Measurements from ENCODE around the gene DAG1. TPM values are rescaled to one million over a fixed set of nuclear protein-coding genes. Genes with fewer than 3 reads are reported as not detected.

Gene DAG1
- polyA plus RNA-seq (2011; rRNA removed) (71.4 and 144 TPM in 2 replicates), polyA minus RNA-seq (2011; rRNA and poly(A)+ RNA removed) (61.3 and 87.1 TPM in 2 replicates)

GRCh38 chr3:49469936-49470713 lies at the start of gene DAG1:
TSS of gene DAG1 (plus strand) at chr3:49470267. CDS start at chr3:49510535, 40,268 bp downstream.
- Histone ChIP-seq H3K4me3 (ENCODE audit: low read depth, low read length) (peak within 1 kb of the TSS; percentile 65), H3K36me3 (ENCODE audit: control insufficient read depth, insufficient read depth, low read length) (no peaks in the 10 kb centered on the region), H3K27me3 (ENCODE audit: control insufficient read depth, insufficient read depth, low read length) (no peaks in the 10 kb centered on the region)
- POLR2A ChIA-PET: interaction anchor here (0.5 to 1.1 kb wide), 6 partner anchors 8 to 130 kb away, joined by 3 to 5 read pairs (median 4); partner anchors contain the start of gene RHOA
- CTCF ChIA-PET: interaction anchor here (0.6 to 3.4 kb wide), 9 partner anchors 9 to 730 kb away, joined by 3 to 14 read pairs (median 4); no protein-coding TSS in a partner anchor
- peak; percentile 84 for DNase-seq (ENCODE audit: low read depth)
- no peak for TF ChIP-seq CTCF (IDR thresholded peaks at IDR 0.05; ENCODE audit: insufficient read depth, low read depth, low read length)

- ChIA-PET POLR2A (no interaction called here), CTCF (interaction anchor here (1.1 kb wide), 1 partner anchor 82 kb away, joined by 5 read pairs; the partner anchor contains the start of gene USP4)
- no peaks in the 10 kb centered on the region for H3K27me3 ChIP-seq (ENCODE audit: control insufficient read depth, insufficient read depth, low read length)
- peaks cover 8% of the 10 kb centered on the region for H3K36me3 ChIP-seq (ENCODE audit: control insufficient read depth, insufficient read depth, low read length)
- no peak for DNase-seq (ENCODE audit: low read depth)
- H3K4me3 ChIP-seq (ENCODE audit: low read depth, low read length): no peak overlapping the region
- no peak for TF ChIP-seq CTCF (IDR thresholded peaks at IDR 0.05; ENCODE audit: insufficient read depth, low read depth, low read length)
Observed at GRCh38 chr3:49421890-49422378, 48.1 kb upstream of the DAG1 start.

GRCh38 chr3:49422379-49423248 lies 47.5 kb upstream of the DAG1 start, which contains the start of gene AMT:
TSS of gene AMT (minus strand) at chr3:49422473. CDS start at chr3:49422450, 23 bp downstream.
- POLR2A ChIA-PET: no interaction called here
- Histone ChIP-seq H3K4me3 (ENCODE audit: low read depth, low read length) (no peak within 1 kb of the TSS), H3K36me3 (ENCODE audit: control insufficient read depth, insufficient read depth, low read length) (peaks cover 5% of the 10 kb centered on the region), H3K27me3 (ENCODE audit: control insufficient read depth, insufficient read depth, low read length) (no peaks in the 10 kb centered on the region)
- DNase-seq (ENCODE audit: low read depth): no peak
- TF ChIP-seq CTCF (IDR thresholded peaks at IDR 0.05; ENCODE audit: insufficient read depth, low read depth, low read length): no peak
- CTCF ChIA-PET: no interaction called here

GRCh38 chr3:49424816-49425215 lies 45.3 kb upstream of the DAG1 start:
- Histone ChIP-seq H3K4me3 (ENCODE audit: low read depth, low read length) (no peak overlapping the region), H3K36me3 (ENCODE audit: control insufficient read depth, insufficient read depth, low read length) (peaks cover 3% of the 10 kb centered on the region; the same call in 1 of the 2 replicates), H3K27me3 (ENCODE audit: control insufficient read depth, insufficient read depth, low read length) (no peaks in the 10 kb centered on the region)
- DNase-seq (ENCODE audit: low read depth): no peak
- no peak for TF ChIP-seq CTCF (IDR thresholded peaks at IDR 0.05; ENCODE audit: insufficient read depth, low read depth, low read length)
- CTCF ChIA-PET: no interaction called here
- POLR2A ChIA-PET: no interaction called here
